Activated T-cell treated with anti-CD3 and anti-CD28 coated beads for 1 hour (primary cell): ENCODE data around the gene BPIFB6.

Experiments
- DNase-seq: peaks from one replicate; pipeline ENCODE4 v3.0.0-alpha.2; 2020; ENCODE audit warnings: low read depth

Gene BPIFB6

DNA sequence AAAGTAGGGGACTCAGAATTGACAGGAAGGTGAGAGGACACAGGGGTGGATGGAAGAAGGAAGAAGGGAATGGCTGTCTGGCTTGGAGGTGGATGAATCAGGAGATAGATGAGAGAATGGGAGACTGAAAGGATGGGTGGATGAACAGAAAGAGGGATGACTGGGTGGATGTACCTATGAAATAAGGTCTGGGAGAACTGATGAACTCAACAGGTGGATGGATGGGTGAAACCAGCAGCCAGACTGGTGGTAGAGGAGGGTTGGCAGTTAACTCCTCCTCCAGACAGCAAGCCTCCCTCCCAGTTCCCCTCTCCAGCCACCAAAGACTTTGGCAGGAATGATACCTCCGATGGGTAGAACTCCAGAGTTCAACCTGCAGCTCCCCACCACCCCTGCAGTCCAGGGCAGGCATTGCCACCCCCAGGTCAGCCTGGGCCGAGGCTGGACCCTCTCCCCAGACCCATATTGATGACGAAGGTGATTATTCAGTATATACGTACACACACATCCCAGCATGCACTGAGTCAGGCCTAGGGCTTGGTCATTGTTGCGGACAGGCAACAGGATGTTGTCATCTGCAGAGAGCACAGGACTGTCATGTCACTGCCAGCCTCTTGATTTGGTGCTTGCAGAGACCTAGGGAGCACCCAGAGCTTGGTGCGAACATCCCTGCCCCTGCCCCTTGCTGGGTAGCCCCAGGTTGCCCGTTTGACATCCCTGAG lies 29.2 kb upstream of the BPIFB6 start:
- no peak for DNase-seq

DNA sequence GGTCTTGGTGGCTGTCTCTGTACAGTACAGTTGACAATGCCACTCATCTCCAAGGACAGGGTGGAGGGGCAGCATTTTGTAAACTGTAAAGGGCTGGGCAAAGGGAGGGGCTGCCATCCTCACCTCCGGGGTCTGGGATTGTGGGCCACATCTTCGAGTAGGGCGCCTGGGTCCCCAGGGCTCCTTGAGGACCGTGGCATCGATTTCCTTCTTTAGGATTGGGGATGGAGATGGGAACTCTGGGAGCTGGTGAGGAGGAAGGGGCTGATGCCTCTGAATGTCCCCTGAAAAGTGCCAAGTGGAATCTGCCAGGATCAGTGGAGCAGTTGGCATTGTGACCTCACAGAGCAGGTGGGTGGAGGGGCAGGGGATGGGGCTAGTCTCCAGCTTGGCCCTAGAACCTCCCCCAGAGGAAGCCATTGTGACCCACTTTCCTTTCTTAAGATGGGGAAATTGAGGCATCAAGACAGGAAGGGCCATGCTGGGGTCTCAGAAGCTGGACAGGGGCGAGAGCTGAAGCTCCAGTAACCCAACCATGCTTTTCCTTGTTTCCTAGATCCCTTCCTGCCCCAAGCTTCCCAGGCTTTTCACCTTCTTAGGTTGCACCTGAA lies 27.2 kb upstream of the BPIFB6 start, which contains the start of gene SUN5:
SUN5 (minus strand) TSS at position 293 of the 611 bp plus-strand sequence; CDS start at position 200, 93 bp downstream.
- DNase-seq: no peak

DNA sequence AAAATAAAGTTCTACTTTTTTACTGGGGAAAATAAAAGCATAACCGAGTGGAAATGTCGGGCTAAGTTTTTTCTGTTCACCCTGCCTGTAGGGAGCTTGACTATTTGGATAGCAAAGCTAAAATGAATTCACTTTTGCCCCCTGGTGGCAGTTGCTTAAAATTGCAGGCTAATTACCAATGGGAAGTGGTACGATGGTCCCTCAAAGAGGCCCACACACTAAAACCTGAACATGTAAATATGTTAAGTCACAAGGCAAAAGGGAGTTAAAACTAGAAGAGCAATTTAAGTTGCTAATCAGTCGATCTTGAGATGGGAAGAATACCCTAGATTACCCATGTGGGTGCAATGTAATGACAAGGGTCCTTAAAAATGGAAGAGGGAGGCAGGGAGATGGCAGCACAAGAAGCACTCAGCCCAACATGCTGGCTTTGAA lies 26.3 kb upstream of the BPIFB6 start:
- no peak for DNase-seq

DNA sequence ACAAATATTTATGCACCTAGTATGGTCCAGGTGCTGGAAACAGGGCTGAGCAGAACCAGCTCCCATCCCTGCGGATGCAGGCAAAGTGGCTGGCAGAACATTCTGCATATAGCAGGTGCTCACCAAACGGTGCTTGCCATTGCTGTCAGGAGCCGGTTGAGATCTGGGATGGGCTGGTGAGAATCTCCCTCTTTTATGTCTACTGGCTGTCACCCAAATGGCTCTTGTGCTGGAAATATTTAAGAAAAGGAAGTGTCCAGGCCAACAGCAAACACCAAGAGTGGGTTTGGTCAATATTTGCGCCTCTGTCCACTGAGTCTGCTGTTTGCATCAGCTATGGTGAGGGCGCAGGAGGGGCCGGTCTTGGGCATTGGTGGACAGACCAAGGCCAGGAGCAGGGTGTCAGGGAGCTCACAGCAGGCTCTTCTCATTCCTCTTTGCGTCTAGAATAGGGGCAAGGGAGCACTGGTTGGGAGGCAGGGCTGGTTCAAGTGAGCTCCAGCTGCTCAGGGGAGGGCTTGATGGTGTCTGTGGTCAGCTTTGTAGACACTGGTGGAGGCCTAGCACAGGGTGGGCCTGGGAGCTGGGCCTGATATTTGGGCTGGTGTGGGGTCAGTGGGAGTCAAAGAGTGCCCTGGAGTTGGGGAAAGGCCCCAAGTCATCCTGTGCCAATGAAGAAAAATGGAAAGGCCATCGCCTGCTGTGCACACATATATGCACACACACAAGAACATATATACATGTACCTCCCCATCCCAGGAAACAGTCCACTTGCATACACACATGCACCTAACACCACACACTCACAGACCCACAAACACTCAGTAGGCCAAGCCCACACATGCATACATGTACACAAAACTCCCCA lies 25.3 kb upstream of the BPIFB6 start:
- no peak for DNase-seq

DNA sequence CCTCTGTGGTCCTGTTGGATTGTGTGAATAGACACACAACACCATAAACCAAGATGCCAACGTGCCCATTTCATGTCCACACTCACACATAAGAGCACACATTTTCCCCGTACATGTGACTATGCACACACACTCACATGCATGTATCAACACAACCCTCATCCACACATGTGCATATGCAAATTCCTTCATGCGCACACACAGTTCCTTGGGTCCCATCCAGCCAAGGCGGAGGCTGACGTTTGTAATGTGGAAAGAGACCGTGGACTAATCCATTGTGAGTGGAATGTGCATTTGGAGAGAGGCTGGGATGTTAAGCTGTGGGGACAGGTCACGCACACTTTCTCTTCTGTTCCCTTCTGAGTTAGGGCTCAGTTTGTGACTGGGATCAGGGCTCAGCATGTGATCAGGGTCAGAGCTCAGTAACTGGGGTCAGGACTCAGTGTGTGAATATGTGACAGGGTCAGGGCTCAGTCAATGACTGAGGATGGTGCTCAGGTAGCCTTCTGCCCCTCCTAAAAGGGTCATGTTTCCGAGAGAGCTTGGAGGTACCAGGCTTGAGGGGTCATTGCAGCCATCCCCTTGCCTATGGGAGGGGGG lies 24.6 kb upstream of the BPIFB6 start:
- no peak for DNase-seq

DNA sequence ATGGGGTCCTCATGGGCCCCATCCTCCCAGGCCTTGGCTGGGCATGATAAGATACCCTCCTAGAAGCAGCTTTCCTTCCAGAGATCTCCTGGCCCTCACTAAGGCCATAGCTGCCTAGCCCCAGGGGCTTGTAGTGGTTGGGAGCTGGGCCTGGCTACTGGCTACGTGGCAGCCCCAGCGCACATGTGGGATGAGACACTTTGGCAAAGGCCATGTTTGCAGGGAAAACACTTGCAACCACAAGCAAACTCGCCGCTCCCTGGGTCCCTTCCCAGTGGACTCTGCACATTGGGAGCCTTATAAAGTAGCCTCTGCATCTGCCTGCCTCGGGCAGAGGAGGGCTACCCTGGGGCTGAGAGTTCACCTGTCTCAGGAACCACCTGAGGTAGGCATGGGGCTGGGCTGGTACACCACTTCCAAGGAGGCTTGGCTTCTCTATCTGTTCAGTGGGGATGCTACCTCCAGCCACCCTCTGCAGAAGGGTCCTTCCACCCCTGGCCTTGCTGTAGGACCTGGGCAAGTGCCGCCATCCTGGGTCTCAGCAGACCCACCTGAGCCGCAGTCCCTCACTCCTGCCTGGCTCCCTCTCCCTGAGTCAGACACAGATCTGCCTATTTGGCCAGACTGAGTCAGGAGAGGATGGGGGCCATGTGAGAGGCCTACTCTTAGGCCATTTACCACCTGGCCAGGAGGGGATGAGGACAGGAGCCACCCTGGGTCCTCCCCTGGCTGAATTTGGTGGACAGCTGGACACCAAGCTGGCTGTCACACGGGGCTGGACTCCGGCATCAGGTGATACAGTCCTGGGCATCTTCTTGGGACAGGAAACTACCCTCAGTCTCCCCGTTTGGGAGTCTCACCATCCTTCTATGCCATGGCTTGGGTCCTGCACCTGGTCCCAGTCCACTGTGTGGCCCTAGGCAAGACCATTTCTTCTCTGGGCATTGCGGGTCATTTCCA lies 23.8 kb upstream of the BPIFB6 start, which contains the start of gene BPIFB2:
BPIFB2 (plus strand) TSS at position 329 of the 960 bp plus-strand sequence. CDS start 871 bp downstream, outside the sequence.
- DNase-seq: no peak

DNA sequence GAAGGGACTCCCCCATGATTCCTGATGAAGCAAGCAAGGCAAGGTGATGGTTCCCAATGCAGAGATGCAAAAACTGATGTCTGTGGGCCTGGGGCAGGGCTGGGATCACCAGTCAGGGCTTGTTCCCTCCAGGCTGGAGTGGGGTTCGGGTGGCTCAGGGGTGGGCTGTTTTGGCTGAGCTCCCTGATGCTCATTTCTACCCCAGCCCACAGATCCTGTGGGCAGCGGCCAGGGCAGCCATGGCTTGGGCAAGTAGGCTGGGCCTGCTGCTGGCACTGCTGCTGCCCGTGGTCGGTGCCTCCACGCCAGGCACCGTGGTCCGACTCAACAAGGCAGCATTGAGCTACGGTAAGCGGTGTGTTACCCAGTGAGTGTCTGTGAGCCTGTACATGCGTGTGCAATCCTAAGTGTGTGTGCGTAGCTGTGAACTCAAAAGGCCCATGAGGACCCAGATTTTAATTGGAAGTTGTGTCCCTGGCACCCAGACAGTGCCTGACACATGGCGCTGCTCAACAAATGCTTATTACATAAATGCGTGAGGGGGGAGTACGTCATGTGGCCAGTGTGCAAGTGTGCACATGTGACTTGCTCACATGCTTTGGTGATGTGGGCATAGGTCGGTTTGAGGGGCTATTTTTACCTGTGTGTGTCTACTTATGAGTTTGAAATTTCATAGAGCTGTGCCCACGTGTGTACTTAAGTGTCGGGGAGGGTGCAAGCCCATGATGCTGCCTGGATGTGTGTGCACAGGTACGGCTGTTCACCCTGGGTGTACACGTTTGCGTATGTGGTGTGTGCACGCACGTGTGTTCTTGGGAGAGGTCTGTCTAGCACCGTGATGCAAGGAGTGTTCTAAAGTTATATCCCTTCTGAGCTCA lies 22.9 kb upstream of the BPIFB6 start:
- no peak for DNase-seq

DNA sequence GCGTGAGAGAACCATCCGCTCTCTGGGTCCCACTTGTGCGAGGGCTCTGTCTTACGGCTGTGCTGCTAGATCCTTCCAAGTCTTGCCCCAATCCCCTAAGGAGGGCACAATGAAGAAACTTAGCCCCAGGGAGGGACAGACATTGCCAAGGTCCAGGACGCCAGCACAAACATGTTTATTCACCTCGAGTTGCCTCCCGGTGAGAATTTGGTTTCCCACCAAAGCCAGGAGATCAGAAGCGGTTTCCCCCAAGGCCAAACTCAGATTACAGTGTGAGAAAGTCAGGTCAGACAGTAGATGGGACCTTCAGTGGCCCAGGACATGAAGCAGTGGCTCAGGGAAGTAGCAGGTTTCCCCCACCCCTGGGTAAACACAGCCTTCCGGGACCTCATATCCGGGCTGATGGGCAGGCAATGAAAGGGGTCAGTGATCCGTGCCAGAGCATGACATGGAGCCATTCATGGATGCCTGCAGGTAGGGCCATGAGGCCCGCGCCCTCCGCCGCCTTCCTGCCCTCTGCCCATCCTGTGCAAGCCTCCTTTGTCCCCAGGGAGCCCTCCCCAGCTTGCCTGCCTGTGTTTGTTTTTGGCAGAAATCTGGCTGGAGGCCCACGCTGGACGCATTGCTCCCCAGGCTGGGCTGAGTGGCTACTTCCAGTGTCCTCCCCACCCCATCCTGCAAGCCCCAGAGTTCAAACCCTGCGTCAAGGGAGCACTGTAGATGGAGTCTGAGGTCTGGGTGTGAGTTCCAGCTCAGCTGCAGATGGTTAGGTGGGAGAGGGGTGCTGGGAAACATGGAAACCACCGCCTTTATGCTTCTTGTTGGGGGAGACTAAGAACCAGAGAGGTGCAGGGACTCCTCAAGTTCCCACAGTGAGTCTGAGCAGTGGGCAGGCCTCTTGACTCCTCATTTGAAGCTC lies 22.0 kb upstream of the BPIFB6 start:
- DNase-seq: no peak

DNA sequence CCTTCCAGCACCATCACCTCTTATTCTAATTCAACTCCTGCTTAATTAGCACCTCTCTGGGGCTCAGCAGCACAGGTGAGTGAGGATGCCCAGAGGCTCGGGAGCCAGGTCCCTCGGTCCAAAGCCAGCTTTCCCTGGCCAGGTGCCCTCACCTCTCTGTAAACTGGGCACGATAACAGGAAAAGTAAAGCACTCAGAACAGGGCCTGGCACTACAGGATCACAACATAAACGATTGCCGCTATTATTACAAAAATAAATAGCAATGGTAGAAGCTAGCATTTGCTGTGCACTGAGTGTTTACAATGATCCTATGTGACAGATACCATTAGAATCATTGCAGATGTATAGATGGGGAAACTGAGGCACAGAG lies 21.3 kb upstream of the BPIFB6 start:
- no peak for DNase-seq

DNA sequence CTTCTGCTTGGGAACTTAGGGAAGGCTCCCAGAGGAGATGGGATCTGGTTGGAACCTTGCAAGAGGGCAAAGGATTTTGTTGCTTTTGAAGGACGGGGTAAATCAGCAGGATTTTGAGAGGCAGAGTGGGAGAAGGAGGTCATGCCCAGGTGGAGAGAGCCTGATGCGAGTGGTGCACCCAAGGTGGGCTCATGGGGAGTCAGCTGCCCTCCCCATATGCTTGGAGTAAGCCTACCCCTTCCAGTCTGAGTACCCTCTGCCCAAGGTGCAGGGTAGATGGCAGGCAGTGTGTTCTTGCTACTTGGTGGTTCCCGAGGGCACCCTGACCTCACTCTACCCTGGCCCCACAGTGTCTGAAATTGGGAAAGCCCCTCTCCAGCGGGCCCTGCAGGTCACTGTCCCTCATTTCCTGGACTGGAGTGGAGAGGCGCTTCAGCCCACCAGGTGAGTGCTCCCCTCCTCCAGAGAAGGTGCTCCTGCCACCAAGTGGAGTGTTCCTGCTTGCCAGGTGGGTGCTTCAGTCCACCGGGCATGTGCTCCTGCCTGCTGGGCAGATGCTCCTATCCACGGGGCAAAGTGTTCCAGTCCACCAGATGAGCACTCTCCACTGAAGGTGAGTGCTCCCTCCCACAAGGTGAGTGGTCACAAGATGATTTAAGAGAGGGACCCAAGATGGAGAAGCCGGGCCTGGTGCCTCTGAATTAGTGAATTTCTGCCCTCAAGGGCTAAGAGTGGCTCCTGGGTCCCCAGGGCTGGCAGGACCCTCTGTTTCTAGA lies 20.6 kb upstream of the BPIFB6 start:
- no peak for DNase-seq

DNA sequence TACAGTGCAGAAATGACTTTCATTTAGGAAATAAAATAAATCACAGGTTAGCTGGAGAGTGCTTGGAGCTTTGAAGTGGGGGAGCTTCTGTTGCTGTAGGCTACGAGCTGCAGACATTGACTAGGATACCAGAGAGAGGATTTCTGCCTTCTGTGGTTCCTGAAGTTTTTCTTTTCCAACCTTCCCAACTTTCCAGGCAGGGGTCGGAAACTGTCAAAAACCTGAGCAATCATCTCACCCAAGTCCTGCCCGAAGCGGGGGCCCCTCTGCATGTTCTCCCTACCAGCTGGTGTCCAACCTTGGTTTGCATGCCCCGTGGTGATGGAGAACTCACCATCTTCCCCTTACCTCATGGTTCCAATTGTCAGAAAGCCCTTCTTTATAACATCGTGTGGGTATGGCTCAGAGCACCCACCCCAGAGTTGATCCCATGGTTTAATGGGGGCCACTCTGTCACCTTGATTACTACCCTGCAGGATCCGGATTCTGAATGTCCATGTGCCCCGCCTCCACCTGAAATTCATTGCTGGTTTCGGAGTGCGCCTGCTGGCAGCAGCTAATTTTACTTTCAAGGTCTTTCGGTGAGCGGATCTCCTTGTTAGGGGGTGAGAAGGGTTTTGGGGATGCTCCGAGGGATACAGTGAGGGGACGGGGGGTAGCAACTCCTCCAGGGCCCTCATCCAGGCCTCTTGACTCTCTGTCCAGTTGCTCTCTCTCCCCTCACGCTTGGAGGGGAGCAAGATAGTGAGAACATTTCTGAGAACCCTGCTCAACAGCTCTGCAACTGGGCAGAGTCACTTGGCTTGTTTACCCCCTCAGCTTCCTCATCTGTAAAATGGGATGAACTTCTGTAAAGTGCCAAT lies 18.9 kb upstream of the BPIFB6 start:
- no peak for DNase-seq

DNA sequence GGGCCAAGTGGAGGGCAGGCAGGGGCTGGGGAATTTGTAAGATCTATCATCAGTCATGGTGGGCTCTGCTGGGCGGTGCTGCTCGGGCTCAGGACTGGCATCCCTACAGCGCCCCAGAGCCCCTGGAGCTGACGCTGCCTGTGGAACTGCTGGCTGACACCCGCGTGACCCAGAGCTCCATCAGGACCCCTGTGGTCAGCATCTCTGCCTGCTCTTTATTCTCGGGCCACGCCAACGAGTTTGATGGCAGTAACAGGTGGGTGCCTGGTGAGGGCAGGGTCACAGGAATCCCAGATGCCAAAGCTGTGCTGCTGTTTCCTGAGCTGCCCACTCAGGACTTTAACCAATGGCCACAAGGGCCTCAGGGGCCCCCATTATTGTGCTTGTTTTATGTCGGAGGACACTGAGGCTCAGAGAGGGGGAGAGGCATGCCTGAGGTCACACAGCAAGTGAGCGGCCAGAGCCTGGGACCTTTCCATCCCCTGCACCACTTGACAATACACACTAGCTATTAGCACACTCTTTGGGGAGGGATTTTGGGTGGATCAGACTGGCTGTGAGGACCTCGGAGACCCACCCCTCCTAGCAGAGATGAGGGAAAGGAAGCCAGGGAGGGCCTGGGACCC lies 17.6 kb upstream of the BPIFB6 start:
- no peak for DNase-seq

DNA sequence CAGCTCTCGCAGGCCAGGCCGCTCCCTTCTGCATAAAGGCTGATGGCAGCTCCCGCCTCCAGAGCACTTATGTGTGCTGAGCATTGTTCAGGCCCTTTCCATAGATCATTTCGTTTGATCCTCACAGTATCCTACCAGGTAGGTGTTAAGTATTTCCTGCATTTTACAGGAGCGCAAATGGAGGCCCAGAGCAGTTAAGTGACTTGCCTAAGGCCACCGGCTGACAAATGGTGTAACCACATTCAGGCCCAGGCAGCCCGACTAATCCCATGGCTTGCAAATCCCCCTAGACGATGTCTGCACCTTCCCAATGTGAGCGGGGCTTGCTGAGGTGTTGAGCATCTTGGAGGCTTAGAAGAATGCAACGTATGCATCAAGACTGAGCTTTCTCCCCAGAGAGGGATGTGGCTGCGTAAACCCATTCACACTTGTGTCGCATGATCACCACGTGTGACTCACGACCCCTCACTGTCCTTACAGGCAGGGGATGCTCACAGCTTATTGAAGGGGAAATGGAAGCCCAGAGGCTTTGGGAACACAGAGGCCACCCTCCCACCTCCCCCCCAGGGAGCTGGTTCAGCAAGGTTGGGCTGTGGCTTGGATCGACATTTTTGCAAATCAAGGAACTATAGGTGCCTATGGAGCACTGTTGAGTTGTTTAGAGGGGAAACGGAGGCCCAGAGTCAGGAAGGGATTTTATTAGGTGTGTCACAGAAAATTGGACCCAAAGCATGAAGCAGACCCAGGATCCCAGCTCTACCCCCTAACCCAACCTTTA lies 16.9 kb upstream of the BPIFB6 start:
- DNase-seq: no peak

DNA sequence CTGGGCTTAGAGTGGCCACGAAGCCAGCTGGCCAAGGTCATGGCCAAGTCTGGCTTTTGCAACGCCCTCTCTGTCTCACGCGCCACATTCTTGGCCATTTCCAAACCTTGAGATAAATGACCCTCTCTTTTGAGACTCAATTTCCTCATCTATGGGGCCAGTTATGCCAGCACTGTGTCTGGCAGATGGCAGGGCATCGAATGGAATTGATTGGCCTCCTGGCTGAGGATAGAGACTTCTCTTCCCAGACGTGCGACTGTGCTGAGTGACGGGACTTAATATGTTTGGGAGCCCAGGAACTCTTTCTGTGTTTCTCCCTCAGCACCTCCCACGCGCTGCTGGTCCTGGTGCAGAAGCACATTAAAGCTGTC lies 16.3 kb upstream of the BPIFB6 start:
- DNase-seq: no peak

DNA sequence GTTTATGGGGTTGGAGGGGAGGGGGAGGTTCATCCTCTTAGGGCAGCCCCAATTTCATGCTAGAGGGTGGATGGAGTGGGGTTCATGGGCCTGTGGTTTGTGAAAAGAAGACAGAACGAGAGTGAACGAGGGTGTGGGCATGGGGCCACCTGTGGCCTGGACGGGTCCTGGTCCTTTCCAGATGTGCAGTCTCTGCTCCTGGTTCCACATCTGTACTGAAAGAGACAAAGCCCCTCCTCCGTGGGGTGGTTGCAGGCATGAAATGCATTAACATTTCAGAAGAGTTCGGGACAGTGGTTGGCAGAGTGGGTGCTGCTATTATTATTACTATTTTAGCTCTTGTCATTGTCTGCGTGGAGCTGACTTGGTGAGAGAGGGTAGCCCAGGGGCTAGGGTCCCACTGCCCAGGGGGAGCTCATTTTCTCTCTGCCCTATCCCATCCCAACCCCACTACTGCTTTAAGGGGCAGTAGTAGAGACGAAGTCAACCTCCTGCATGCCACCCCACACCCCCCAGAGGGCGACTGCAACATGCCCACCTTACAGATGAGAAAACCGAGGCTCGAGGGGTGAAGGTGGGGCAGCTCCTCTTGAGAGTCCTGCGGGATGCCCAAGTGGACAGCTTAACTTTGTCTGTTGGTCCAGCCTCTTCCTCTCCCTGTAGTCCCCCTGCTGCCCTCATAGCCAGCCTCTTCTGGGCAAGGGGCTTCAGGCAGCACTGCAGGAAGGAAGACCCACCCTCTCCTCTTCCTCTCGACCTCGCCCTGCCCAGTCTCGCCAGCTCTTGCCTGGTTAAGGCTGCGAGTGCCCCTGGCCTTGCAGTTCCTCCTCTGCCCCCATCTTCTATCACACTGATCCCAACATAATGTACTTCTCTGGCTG lies 15.5 kb upstream of the BPIFB6 start:
- DNase-seq: no peak
